Ascending aorta (tissue), 2 donors: Measurements from ENCODE around the gene MAP3K5. TPM values are rescaled to one million over a fixed set of nuclear protein-coding genes. Genes with fewer than 3 reads are reported as not detected.

Experiments used
- DNase-seq, 2 donors: peaks; one replicate each; pipeline ENCODE4 v3.0.0-alpha.2; 2019; ENCODE audit warnings: low spot score in 2 of 2
- H3K27ac ChIP-seq, 2 donors: fragments of 200-600 bp; sonication (generic); one replicate each; pipeline ENCODE4 v1.5.1; 2016 to 2017; ENCODE audit warnings: mild to moderate bottlenecking in 1 of 2
- H3K27me3 ChIP-seq: fragments of 200-600 bp; sonication (generic); one replicate; pipeline ENCODE4 v1.5.1; 2017
- H3K36me3 ChIP-seq, 2 donors: fragments of 200-600 bp; sonication (generic); one replicate each; pipeline ENCODE4 v1.5.1; 2016
- H3K4me1 ChIP-seq, 2 donors: fragments of 200-600 bp; sonication (generic); one replicate each; pipeline ENCODE4 v1.5.1; 2016 to 2017; ENCODE audit warnings: mild to moderate bottlenecking in 1 of 2
- H3K4me3 ChIP-seq, 2 donors: fragments of 200-600 bp; sonication (generic); one replicate each; pipeline ENCODE4 v1.5.1; 2016 to 2017; ENCODE audit warnings: mild to moderate bottlenecking in 1 of 2
- H3K9me3 ChIP-seq, 2 donors: fragments of 200-600 bp; sonication (generic); one replicate each; pipeline ENCODE4 v1.5.1; 2016
- CTCF ChIP-seq, 3 experiments: fragments of 200-600 bp in 2 of 3; fragments of 450-650 bp in 1 of 3; sonication (generic) in 2 of 3; IDR thresholded peaks; one replicate each; pipeline ENCODE4 v1.5.1; 2016 to 2019; ENCODE audit warnings: antibody characterized with exemption in 3 of 3, mild to moderate bottlenecking in 1 of 3, moderate library complexity in 1 of 3
- intact Hi-C: fragments of 100-400 bp; cut with DNase I; formaldehyde crosslinking; loops from one replicate; pipeline ENCODE4 v1.15.1; 2023
- total RNA-seq: library from RNA; depleted of rRNA; stranded (reverse); fragments of >200 nt; gene quantifications from one replicate; pipeline ENCODE4 v1.1.0, GENCODE V29; 2016

The MAP3K5 gene
- total RNA-seq, 1 donor from 2014 or later: 40.9 TPM

- Histone ChIP-seq H3K4me1 (peaks cover 4 to 27% of the 10 kb centered on the region in 2 donors), H3K27me3 (no peaks in the 10 kb centered on the region), H3K36me3 (peaks cover 0 to 17% of the 10 kb centered on the region in 2 donors), H3K9me3 (peaks cover 0 to 5% of the 10 kb centered on the region in 2 donors), H3K27ac (peak overlapping the region; percentile 43 to 68), H3K4me3 (no peak overlapping the region)
- TF ChIP-seq CTCF (IDR thresholded peaks at IDR 0.05): no peak
- intact Hi-C loops: loop anchor here (2.0 kb wide), 1 partner anchor 40 kb away; no protein-coding TSS in a partner anchor
- DNase-seq: no peak
Measured at GRCh38 chr6:136684466-136684865, 107.8 kb downstream of the MAP3K5 start.

DNA sequence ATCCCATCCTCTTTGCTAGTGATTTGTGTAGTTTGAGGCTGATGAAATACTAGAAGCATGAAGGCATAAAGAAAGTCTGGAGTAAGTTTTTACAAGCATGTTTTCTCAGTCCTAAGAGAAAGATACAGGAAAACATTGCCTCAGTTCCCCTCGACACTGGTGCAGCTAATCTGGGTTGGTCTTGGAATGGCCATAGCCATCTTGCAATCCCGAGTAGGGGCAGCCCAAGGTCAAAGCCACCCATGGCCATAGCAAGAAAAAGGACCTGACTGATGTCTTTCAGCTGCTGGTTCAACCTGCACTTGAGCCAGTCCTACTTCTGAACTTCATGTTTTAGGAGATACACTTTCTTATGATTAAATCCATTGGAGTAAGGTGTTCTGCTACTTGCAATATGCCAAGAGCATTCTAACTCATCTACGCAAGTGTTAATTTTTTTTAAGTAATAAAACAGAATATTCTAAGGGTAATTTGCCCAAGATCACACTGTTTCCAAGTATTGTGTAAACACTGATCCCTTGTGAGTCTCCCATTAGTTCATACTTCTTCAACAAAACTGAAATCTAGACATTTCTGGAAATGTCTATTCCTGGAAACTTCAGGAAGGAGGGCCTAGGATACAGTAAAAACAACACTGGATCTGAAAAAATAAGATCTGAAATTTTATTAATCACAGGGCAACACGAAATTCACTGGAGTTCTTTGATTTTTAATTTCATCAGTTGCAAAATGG, 108.9 kb downstream of the MAP3K5 start:
- H3K4me1 ChIP-seq: peaks cover 4 to 27% of the 10 kb centered on the region in 2 donors

GRCh38 chr6:136682292-136682691, 110.0 kb downstream of the MAP3K5 start:
- no peak overlapping the region for H3K4me3 ChIP-seq
- H3K27me3 ChIP-seq: no peaks in the 10 kb centered on the region
- intact Hi-C loops: no loop called here
- H3K36me3 ChIP-seq: peaks cover 0 to 7% of the 10 kb centered on the region in 2 donors
- no peak for TF ChIP-seq CTCF (IDR thresholded peaks at IDR 0.05)
- H3K27ac ChIP-seq: peak overlapping the region; percentile 30 to 68
- H3K4me1 ChIP-seq: peaks cover 4 to 27% of the 10 kb centered on the region in 2 donors
- DNase-seq: no peak
- H3K9me3 ChIP-seq: no peaks in the 10 kb centered on the region

More for the DNA sequence above, 108.9 kb downstream of the MAP3K5 start:
- Histone ChIP-seq H3K27me3 (no peaks in the 10 kb centered on the region), H3K4me3 (no peak overlapping the region), H3K27ac (peak overlapping the region; percentile 30 to 68), H3K9me3 (peaks cover 0 to 5% of the 10 kb centered on the region in 2 donors), H3K36me3 (peaks cover 0 to 11% of the 10 kb centered on the region in 2 donors)
- no peak for DNase-seq
- no peak for TF ChIP-seq CTCF (IDR thresholded peaks at IDR 0.05)
- intact Hi-C loops: no loop called here

- H3K4me1 ChIP-seq: no peaks in the 10 kb centered on the region
- H3K4me3 ChIP-seq: no peak overlapping the region
- intact Hi-C loops: no loop called here
Measured at GRCh38 chr6:136677822-136678221, 114.5 kb downstream of the MAP3K5 start.

DNA sequence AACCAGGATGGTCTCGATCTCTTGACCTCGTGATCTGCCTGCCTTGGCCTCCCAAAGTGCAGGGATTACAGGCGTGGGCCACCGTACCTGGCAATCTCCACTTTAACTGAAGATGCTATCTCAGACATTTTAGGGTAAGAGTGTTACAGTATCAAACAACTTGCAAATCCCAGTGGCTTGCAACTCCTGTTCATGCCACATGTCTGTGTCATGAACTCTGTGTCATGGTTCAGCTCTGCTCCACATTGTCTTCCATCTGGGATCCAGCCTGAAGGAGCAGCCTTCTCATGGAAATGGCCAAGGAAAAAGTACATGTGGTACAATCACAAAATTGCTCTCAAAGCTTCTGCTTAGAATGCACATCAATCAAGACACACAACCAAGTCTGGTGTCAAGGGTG, 114.9 kb downstream of the MAP3K5 start:
- intact Hi-C loops: no loop called here
- no peak for DNase-seq
- Histone ChIP-seq H3K9me3 (no peaks in the 10 kb centered on the region), H3K27ac (no peak overlapping the region), H3K4me3 (no peak overlapping the region), H3K27me3 (no peaks in the 10 kb centered on the region), H3K4me1 (no peaks in the 10 kb centered on the region), H3K36me3 (peaks cover 0 to 8% of the 10 kb centered on the region in 2 donors)
- no peak for TF ChIP-seq CTCF (IDR thresholded peaks at IDR 0.05)

More at GRCh38 chr6:136677822-136678221, 114.5 kb downstream of the MAP3K5 start:
- no peak for DNase-seq
- TF ChIP-seq CTCF (IDR thresholded peaks at IDR 0.05): no peak
- Histone ChIP-seq H3K27me3 (no peaks in the 10 kb centered on the region), H3K27ac (no peak overlapping the region), H3K36me3 (peaks cover 0 to 8% of the 10 kb centered on the region in 2 donors), H3K9me3 (no peaks in the 10 kb centered on the region)
